Body of pancreas (tissue), 4 donors: Measurements from ENCODE around the gene ZNF532. TPM values are rescaled to one million over a fixed set of nuclear protein-coding genes. Genes with fewer than 3 reads are reported as not detected.
A peak's percentile ranks its signal among the peaks of the same experiment; 100 is the strongest.

Experiments used
- ATAC-seq: fragments of 150-250 bp; one replicate; pipeline ENCODE4 v1.9.1; 2016
- DNase-seq, 4 donors: peaks; one replicate each; pipeline ENCODE4 v3.0.0-alpha.2; 2019
- H3K27ac ChIP-seq, 4 donors: fragments of 200-600 bp; sonication (generic); 1 replicate in 3 of 4; 2 replicates in 1 of 4; pipeline versions ENCODE4 v1.5.1 to v1.6.1; 2016 to 2019; ENCODE audit warnings: mild to moderate bottlenecking in 1 of 4, mixed read lengths in 1 of 4, moderate library complexity in 1 of 4
- H3K27me3 ChIP-seq, 2 donors: fragments of 200-600 bp; sonication (generic); one replicate each; pipeline ENCODE4 v1.6.0; 2016; ENCODE audit warnings: mild to moderate bottlenecking in 1 of 2
- H3K36me3 ChIP-seq, 2 donors: fragments of 200-600 bp; sonication (generic); replicated peaks in 1 of 2; 2 replicates each; pipeline ENCODE4 v1.5.1; 2016; ENCODE audit warnings: low read depth in 2 of 2; ENCODE audit not compliant: insufficient read depth in 1 of 2
- H3K4me1 ChIP-seq: fragments of 200-600 bp; sonication (generic); one replicate; pipeline ENCODE4 v1.6.0; 2016
- H3K4me3 ChIP-seq, 2 donors: fragments of 200-600 bp; sonication (generic); 1 replicate in 1 of 2; 2 replicates in 1 of 2; pipeline ENCODE4 v1.5.1; 2016 to 2019
- H3K9me3 ChIP-seq, 3 donors: fragments of 200-600 bp; sonication (generic); 1 replicate in 2 of 3; 2 replicates in 1 of 3; pipeline ENCODE4 v1.5.1; 2016
- CTCF ChIP-seq, 7 experiments: fragments of 450-650 bp in 4 of 7; fragments of 200-600 bp in 3 of 7; sonication (generic) in 3 of 7; IDR thresholded peaks; one replicate each; pipeline ENCODE4 v1.5.1; 2016 to 2019; ENCODE audit warnings: antibody characterized with exemption in 7 of 7
- POLR2A ChIP-seq, 3 donors: fragments of 450-650 bp; IDR thresholded peaks; one replicate each; pipeline ENCODE4 v1.6.1; 2016; ENCODE audit warnings: antibody characterized with exemption in 3 of 3, mild to moderate bottlenecking in 2 of 3
- WGBS, 2 donors: methylation state at CpG; one replicate each; pipeline ENCODE4 v1.1.5; 2017; 5-methylcytosine and 5-hydroxymethylcytosine counted together
- intact Hi-C: fragments of 100-400 bp; cut with DNase I; formaldehyde crosslinking; loops from one replicate; pipeline ENCODE4 v1.15.1; 2023
- total RNA-seq, 2 donors: library from RNA; depleted of rRNA; stranded (reverse); fragments of >200 nt; gene quantifications; one replicate each; pipeline ENCODE4 v1.1.0, GENCODE V29; 2016

The ZNF532 gene
- total RNA-seq, 2 donors from 2014 or later: 12.2 to 52.1 TPM

- 67 to 80% methylated on average over 2 of the region's 2 CpGs for WGBS, 2 donors
- intact Hi-C loops: no loop called here
- H3K4me3 ChIP-seq: no peak overlapping the region
- no peaks in the 10 kb centered on the region for H3K9me3 ChIP-seq
- H3K36me3 ChIP-seq: no peaks in the 10 kb centered on the region
- ATAC-seq (no peak), DNase-seq (no peak)
- H3K4me1 ChIP-seq: peaks cover 4% of the 10 kb centered on the region
- no peaks in the 10 kb centered on the region for H3K27me3 ChIP-seq
- H3K27ac ChIP-seq: no peak overlapping the region
- TF ChIP-seq CTCF (IDR thresholded peaks at IDR 0.05) (no peak), POLR2A (IDR thresholded peaks at IDR 0.05) (no peak)
These were observed 149.1 kb downstream of the ZNF532 start for GRCh38 chr18:59013744-59014143.

GRCh38 chr18:59015531-59016152 lies 151.0 kb downstream of the ZNF532 start:
- WGBS, 2 donors: 83 to 85% methylated on average over 5 of the region's 5 CpGs
- Histone ChIP-seq H3K4me3 (no peak overlapping the region), H3K36me3 (no peaks in the 10 kb centered on the region), H3K27me3 (no peaks in the 10 kb centered on the region), H3K4me1 (peaks cover 4% of the 10 kb centered on the region), H3K9me3 (no peaks in the 10 kb centered on the region), H3K27ac (no peak overlapping the region)
- TF ChIP-seq CTCF (IDR thresholded peaks at IDR 0.05): no peak
- no peak for TF ChIP-seq POLR2A (IDR thresholded peaks at IDR 0.05)
- DNase-seq (no peak), ATAC-seq (no peak)
- intact Hi-C loops: no loop called here

- ATAC-seq: no peak
These were observed 156.8 kb downstream of the ZNF532 start for GRCh38 chr18:59021500-59021899.

GRCh38 chr18:59022167-59022945 lies 157.7 kb downstream of the ZNF532 start:
- Histone ChIP-seq H3K27me3 (no peaks in the 10 kb centered on the region), H3K9me3 (no peaks in the 10 kb centered on the region), H3K4me3 (no peak overlapping the region), H3K27ac (peak overlapping the region in 1 of 4 donors; percentile 46), H3K36me3 (no peaks in the 10 kb centered on the region), H3K4me1 (peaks cover 5% of the 10 kb centered on the region)
- intact Hi-C loops: no loop called here
- TF ChIP-seq CTCF (IDR thresholded peaks at IDR 0.05): no peak
- no peak for TF ChIP-seq POLR2A (IDR thresholded peaks at IDR 0.05)
- ATAC-seq (no peak), DNase-seq (peak in 2 of 4 donors; percentile 19 to 20)
- WGBS, 2 donors: 44 to 50% methylated on average over 10 of the region's 10 CpGs

More at GRCh38 chr18:59021500-59021899, 156.8 kb downstream of the ZNF532 start:
- H3K27ac ChIP-seq: no peak overlapping the region
- WGBS, 2 donors: 11 to 13% methylated on average over 1 of the region's 1 CpG
- no peak for DNase-seq
- no peaks in the 10 kb centered on the region for H3K36me3 ChIP-seq
- no peak overlapping the region for H3K4me3 ChIP-seq
- no peaks in the 10 kb centered on the region for H3K9me3 ChIP-seq
- TF ChIP-seq POLR2A (IDR thresholded peaks at IDR 0.05) (no peak), CTCF (IDR thresholded peaks at IDR 0.05) (no peak)
- H3K27me3 ChIP-seq: no peaks in the 10 kb centered on the region
- peaks cover 5% of the 10 kb centered on the region for H3K4me1 ChIP-seq
- intact Hi-C loops: no loop called here
